HG02642 (cell line): Measurements from ENCODE around the gene TACO1.
A peak's percentile ranks its signal among the peaks of the same experiment; 100 is the strongest.

Source experiments
- ATAC-seq: cut with Tn5 transposase; IDR thresholded peaks from one replicate; pipeline ENCODE4 v1.9.1; 2021; ENCODE audit warnings: mild to moderate bottlenecking; ENCODE audit not compliant: unreplicated experiment, poor library complexity

Gene TACO1

DNA sequence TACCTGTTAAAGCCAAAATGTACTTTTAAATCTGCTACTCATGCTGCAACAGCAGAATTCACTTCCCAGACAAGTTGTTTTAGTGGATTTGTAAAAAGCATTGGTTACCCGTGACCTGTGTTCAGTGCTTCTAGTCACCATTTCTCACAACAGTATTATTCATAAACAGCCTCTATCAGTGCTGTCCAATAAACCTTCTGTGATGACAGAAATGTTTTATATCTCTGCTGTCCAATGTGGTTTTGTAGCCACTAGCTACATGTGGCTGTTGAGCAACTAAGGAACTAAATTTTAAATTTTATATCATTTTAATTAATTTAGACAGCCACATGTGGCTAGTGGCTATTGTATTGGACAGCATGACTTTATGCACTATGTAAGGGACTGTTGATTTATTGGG, 34.1 kb downstream of the TACO1 start:
- no peak for ATAC-seq

DNA sequence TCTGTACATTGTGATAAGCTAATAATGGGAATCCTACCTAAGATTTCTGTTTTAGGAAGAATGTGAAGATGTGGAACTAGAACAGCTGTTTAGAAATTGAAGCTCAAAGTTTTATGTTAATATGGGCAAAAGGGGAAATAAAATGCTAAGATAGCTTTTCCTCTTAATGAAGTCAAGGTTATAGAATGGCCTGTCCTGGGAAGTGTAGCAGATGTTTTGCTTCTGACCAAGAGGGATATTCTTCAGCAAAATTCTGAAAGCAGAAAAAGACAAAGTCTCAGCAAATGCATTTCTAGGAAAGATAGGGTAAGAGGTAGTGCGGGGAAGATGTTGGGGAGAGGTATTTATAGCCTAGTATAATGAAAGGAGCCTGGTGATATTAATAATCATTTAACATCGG, 34.6 kb downstream of the TACO1 start:
- no peak for ATAC-seq

DNA sequence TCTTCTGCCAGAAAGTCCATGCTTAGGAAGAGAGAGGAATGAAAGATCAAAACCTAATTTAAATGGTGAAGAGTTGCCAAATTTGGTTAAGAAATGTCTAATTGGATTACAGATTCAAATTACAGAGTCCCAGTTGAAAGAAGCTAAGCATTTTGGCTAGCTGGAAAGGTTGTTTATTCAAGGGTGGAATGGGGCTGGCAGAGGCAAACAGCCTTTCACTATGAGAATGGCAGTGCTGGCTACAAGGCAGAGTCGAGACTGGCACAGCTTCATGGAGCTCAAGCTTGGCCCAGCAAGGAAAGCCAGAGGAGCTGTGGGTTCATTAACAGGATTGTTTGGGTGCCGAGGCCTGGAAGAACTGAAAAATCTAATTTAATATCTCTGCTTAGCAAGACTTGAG, 35.1 kb downstream of the TACO1 start:
- ATAC-seq, result no peak

DNA sequence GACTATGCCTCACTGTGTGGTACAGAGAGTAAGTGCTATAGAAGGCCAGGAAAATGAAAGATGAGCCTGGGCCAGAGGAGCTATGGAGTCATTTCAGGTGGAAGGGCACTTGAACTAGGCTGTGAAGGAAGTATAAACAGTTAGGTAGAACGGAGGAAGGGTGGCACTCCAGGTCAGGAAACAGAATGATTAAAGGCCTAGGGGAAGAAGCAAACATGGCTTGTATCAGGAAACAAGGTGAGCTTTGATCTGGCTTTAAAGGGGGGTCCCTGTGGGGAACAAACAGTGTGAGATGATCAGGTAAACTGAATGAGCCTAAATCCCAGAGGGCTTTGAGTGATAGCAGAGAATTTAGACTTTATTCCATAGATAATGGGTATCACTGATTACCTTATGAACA, 38.4 kb downstream of the TACO1 start:
- ATAC-seq, result no peak

DNA sequence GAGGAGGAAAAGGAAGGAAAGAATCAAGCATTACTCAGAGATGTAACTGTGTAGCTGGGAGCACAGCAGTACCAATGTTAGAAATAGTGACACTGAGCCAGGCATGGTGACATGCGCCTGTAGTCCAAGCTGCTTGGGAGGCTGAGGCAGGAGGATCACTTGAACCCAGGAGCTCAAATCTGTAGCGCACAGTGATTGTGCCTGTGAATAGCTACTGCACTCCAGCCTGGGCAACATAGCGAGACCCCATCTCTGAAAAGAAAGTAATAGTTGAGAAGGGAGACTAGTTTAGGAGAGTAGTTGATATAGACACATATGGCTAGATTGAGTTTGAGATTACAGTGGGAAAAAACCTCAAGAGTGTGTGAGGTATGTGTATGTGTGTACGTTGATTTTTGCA, 39.3 kb downstream of the TACO1 start:
- no peak for ATAC-seq

DNA sequence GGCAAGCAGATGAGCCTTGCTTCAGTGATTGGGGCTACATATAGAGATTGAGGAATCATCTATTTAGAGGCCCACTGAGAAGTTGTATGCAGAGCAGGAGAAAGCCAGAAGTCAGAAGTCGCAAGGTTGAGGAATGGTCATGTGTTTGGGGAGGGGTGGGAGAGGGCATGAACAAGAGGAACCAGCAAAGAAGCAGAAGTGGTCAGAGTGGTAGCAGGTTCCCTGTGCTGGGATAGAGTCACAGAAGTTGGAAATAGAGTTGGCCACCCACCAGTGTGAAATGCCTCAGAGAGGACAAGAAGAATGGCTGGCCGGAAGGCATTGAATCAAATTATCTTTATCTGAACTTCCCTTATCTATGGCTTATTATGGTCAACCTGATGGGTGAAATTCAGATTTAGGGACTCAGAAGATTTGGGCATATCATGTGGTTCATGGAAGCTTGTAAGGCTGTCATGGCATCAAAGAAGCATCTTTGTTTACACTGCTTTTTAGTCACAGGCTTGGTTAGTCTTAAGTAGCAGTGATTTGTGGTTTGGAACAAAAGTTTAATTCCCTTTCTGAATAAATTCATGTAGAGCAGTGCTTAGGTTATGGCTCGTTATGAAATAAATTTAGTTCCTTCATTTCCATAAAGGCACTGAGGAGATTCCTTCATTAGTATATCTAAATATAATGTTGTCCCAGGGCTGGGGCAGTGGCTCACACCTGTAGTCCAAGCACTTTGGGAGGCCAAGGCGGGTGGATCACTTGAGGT, 41.2 kb downstream of the TACO1 start:
- no peak for ATAC-seq

DNA sequence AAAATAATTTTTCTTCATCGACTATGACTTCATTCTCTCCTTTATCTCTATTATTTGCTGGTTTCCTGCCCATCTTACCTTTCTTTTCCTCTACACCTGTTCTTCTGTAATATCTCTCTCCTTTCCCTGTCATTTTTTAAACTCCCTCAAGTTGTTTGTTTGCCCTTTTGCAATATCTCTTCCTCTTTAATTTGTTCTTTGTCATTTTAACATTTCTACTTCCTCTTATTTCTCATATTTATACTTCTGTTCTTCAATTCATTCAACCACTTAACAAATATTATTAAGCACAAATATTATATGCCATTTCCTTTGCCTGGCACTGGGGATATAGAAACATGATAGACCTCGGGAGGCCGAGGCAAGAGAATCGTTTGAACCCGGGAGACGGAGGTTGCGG, 44.2 kb downstream of the TACO1 start:
- no peak for ATAC-seq

DNA sequence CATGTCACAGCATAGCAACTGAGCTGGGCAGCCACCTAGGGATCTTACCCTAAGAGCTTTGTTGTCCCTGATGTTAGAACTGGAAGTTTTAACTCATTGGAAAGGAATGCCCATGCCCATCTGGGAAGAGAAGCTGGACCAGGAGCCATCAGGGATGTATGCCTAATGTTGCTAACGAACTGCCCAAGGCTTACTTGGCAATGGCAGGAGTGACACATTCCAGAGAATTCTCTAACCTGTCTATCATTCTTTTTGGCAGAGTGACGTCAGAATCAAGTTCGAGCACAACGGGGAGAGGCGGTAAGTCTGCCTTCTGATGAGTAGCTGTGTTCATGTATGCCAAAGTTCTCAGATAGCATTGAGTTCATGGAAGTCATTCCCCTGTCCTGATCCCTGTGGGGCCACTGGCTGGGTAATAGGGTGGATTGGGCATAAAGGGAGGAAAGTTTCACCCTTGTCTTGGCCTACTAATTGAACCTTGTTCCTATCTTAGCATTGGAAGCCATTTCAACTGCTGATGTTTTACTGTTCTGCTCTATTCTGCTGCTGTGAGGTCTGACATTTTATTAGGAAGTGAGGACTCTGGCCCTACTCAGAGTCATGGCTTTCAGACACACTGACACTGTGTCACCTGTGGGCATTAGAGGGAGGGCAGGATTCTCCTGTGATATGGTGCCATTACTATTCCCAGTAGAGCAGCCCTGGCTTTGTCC, 45.2 kb downstream of the TACO1 start:
- peak; percentile 52 for ATAC-seq

DNA sequence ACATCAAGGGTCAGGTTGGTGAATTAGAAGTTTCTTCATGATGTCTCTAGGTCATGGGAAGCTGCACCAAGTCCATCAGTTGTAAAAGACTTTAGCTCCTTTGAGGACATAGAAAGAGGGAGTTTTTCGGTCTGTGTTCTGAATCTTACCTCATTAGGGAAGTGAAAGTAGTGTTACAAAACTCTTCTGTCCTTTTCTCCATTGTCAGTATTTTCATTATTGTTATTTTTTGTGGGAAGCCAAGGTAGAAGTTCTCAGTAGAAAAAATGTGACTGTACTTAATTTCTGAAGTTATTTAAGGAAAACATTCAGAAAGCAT, 45.8 kb downstream of the TACO1 start:
- ATAC-seq, result peak; percentile 82

DNA sequence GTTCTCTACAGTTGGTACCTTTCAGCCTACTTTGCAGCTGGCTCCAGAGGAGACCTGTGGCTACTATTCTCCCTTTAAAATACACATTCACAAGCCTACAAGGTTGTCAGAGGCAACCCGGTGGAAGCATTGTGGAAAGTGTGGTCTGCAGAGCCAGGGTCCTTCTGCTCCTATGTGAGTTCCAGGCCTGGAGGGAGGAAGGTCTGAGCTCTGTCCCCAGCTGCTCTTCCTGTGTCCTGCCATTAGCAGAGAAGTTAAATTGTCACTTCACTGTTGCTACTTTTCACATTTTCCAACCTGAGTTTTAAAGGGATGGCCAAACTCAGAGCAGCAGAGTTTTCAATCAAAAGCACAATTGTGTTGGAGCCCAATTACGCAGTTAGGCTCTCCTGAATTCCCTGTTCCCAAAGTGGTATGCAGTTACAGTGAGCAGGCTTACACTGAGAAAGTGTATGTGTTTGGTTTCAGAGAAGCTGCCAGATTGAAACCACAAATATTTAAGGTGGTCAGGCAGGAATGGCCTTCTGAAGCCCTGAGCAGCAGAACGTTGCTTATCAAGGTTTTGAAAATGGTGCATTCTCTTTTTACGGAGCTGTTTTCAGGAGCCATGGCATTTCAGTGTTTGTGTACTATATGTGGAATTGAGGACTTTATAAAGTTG, 46.5 kb downstream of the TACO1 start:
- no peak for ATAC-seq

DNA sequence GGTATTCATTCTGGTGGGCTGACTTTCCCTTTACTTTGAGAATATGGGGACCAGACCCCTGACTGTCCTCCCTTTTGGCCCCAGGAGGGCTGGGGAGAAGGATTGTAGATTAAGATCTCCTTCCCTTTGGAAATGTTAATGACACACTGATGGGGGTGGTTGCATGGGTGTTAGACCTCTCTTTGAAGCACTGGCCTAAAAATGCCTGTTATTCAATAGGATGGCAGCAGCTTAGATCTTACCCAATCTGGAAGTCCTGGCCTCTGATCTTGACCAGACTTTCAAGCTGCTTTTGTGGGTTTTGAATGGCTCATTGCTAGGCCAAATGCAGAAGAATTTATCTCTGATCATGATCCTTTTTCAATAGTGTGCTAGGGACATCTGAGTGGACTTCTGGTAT, 47.2 kb downstream of the TACO1 start:
- ATAC-seq, result no peak

DNA sequence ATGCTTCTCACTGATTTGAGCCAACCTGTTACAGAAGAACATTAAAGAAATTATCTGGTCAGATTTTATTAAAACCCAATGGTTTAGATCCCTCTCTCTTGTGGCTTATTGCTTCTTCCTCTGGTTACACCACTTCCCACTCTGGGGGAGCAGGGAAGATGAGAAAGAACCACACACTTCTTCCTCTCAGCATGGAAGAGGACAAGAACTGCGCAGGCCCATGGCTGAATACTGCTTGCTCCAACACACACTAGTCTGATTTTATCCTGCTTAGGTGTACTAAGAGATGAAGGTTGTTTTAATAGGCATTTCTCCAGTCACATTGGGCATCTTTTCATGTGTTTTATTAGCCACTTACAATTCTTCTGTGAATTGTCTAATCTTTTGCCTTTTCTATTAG, 49.1 kb downstream of the TACO1 start:
- no peak for ATAC-seq

DNA sequence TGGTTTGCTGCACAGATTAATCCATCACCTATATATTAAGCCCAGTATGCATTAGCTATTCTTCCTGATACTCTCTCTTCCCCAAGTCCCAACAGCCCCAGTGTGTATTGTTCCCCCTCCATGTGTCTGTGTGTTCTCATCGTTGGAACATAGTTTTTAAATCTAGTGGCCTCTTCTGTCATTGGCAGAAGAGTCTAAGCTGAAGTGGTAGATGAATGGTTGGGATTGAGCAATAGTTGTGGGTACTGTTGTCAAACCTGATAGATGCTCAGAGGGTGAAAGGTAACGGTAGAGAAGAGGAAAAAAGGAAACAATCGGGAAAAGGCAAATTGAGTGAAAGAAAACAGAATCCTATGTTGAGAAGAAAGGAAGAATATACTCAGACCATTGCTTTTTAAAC, 51.4 kb downstream of the TACO1 start:
- ATAC-seq, result no peak

DNA sequence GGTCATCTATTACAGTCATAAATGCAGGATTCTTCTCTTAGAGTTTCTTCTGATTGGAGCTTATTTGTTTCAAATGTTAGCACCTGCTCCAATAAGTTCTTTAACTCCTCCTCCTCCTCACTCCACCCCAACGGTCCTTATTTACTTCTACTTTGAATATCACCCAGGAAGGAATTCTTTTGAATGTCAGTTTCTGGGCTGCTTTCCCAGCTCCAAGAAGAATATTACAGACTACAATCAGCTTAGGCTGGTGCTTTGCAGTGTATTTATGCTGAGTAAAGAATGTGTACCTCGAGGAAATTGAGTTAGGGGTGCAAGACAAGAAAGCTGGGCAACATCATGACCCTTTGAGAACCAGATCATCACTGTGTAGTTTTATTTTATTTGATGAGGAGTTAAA, 52.4 kb downstream of the TACO1 start:
- no peak for ATAC-seq

DNA sequence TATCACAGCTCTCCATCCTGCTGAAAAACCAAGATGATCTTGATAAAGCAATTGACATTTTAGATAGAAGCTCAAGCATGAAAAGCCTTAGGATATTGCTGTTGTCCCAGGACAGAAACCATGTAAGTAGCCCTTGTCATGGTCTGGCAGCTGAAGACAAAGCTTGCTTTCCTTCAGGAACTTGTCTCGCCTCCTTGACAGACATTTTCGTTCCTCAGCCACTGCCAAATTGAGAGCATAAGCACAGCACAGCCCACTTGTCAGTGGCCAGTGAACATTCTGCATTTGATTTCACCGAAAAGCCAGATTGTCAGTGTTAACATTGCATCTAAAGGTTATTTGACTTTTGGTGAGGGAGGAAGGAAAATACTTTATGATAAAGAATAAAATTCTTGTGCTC, 57.1 kb downstream of the TACO1 start:
- ATAC-seq, result no peak
